ENCODE data around the gene NELL2.

GRCh38 chr12:44504799-44505198, 371.3 kb downstream of the NELL2 start:
- no peak for TF ChIP-seq EP300 (IDR thresholded peaks at IDR 0.05)
- TF ChIP-seq POLR2AphosphoS5 (IDR thresholded peaks at IDR 0.05) = no peak
- no peak for TF ChIP-seq CTCF (IDR thresholded peaks at IDR 0.05)

Measured in gastroesophageal sphincter (tissue), 3 donors.